Tibial artery (tissue), 4 donors: ENCODE data around the gene OGFR.

ENCODE experiments used
- DNase-seq, 2 donors: peaks; one replicate each; pipeline ENCODE4 v3.0.0-alpha.2; 2019
- H3K27ac ChIP-seq, 2 donors: fragments of 200-600 bp; sonication (generic) in 1 of 2; 1 replicate in 1 of 2; 2 replicates in 1 of 2; pipeline ENCODE4 v1.5.1; 2018 to 2019; ENCODE audit warnings: mild to moderate bottlenecking in 1 of 2
- H3K27me3 ChIP-seq, 2 donors: fragments of 200-600 bp; sonication (generic) in 1 of 2; one replicate each; pipeline versions ENCODE4 v1.5.1 to v1.6.0; 2016 to 2019
- H3K36me3 ChIP-seq, 3 donors: fragments of 200-600 bp; sonication (generic) in 2 of 3; one replicate each; pipeline ENCODE4 v1.5.1; 2016 to 2019; ENCODE audit warnings: mild to moderate bottlenecking in 2 of 3
- H3K4me1 ChIP-seq, 4 donors: fragments of 200-600 bp; sonication (generic) in 2 of 4; 1 replicate in 3 of 4; 2 replicates in 1 of 4; pipeline ENCODE4 v1.5.1; 2016 to 2019
- H3K4me3 ChIP-seq, 2 donors: fragments of 200-600 bp; sonication (generic) in 1 of 2; 1 replicate in 1 of 2; 2 replicates in 1 of 2; pipeline ENCODE4 v1.5.1; 2018 to 2019; ENCODE audit warnings: mild to moderate bottlenecking in 2 of 2
- H3K9me3 ChIP-seq, 3 donors: fragments of 200-600 bp; sonication (generic) in 1 of 3; one replicate each; pipeline ENCODE4 v1.5.1; 2016 to 2019
- intact Hi-C: fragments of 100-400 bp; cut with DNase I; formaldehyde crosslinking; loops from one replicate; pipeline ENCODE4 v1.15.0; 2023; ENCODE audit warnings: low total_unique reads
- TF ChIP-seq, protein P1 (sequence below), 2 experiments: fragments of 200-600 bp in 1 of 2; fragments of 450-650 bp in 1 of 2; IDR thresholded peaks; one replicate each; pipeline ENCODE4 v1.5.1; 2017 to 2019; ENCODE audit warnings: antibody characterized with exemption in 2 of 2, mild to moderate bottlenecking in 1 of 2, moderate library complexity in 1 of 2

Gene OGFR

DNA sequence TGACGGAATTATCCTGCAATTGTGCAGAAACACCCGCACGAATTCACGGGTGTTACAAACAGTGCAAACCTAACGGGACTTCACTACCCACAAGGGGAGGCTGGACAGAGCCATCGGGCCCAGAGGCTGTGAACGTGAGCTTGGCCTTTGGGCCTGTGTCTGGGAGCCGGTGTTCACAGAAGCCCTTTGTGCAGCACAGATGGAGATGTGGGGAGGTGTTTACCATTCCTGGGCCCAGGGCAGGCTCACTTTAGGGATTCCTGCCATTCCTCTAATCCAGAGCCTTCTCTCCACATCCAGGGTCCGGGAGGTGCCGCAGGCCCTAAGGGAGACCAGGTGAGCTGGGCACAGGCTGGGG, 27.2 kb downstream of the OGFR start:
- Histone ChIP-seq H3K36me3 (no peaks in the 10 kb centered on the region), H3K4me1 (peaks cover 0 to 18% (median 0%) of the 10 kb centered on the region in 4 donors), H3K9me3 (no peaks in the 10 kb centered on the region), H3K4me3 (no peak overlapping the region), H3K27ac (no peak overlapping the region), H3K27me3 (peaks cover 0 to 42% of the 10 kb centered on the region in 2 donors)
- intact Hi-C loops: no loop called here
- TF ChIP-seq, protein P1, sequence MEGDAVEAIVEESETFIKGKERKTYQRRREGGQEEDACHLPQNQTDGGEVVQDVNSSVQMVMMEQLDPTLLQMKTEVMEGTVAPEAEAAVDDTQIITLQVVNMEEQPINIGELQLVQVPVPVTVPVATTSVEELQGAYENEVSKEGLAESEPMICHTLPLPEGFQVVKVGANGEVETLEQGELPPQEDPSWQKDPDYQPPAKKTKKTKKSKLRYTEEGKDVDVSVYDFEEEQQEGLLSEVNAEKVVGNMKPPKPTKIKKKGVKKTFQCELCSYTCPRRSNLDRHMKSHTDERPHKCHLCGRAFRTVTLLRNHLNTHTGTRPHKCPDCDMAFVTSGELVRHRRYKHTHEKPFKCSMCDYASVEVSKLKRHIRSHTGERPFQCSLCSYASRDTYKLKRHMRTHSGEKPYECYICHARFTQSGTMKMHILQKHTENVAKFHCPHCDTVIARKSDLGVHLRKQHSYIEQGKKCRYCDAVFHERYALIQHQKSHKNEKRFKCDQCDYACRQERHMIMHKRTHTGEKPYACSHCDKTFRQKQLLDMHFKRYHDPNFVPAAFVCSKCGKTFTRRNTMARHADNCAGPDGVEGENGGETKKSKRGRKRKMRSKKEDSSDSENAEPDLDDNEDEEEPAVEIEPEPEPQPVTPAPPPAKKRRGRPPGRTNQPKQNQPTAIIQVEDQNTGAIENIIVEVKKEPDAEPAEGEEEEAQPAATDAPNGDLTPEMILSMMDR (IDR thresholded peaks at IDR 0.05): no peak
- DNase-seq: no peak

DNA sequence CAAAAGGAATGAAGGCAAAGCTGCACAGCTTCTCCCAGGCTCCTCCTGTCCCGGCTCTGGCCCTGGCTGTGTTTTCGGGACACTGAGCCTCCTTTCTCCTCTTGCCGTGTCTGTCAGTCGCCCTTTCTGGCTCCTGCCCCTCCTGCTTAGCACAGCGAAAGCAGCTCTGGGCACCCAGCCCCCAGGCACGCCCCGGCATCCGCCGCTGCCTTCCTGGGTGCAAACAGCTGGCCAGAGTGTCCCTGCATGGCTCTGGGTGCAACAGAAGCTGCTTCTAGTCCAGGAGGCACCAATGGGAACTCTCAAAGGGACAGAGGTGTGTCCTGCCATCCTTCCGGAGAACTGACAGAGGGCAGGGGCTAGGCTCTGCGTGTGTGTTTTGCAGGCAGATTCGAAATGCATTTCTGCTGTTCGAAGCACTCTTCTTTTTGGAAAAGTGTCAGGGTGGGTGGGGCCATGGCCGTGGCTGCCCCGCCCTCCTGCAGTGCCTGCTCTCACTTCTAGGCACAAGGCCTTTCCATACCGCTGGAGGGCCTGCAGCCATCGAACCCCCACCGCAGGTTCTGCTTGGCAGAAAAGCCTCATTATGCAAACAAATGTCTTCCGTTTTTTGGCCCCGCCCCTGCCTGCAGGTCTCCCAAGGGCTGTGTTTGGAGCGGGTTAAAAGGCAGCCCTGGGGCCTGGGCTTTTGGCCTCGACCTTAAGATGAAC, 27.7 kb downstream of the OGFR start:
- no peak for DNase-seq
- TF ChIP-seq, protein P1 (IDR thresholded peaks at IDR 0.05): no peak
- Histone ChIP-seq H3K4me1 (peaks cover 0 to 18% (median 0%) of the 10 kb centered on the region in 4 donors), H3K4me3 (no peak overlapping the region), H3K36me3 (no peaks in the 10 kb centered on the region), H3K27ac (no peak overlapping the region), H3K27me3 (peaks cover 0 to 42% of the 10 kb centered on the region in 2 donors), H3K9me3 (no peaks in the 10 kb centered on the region)
- intact Hi-C loops: no loop called here

DNA sequence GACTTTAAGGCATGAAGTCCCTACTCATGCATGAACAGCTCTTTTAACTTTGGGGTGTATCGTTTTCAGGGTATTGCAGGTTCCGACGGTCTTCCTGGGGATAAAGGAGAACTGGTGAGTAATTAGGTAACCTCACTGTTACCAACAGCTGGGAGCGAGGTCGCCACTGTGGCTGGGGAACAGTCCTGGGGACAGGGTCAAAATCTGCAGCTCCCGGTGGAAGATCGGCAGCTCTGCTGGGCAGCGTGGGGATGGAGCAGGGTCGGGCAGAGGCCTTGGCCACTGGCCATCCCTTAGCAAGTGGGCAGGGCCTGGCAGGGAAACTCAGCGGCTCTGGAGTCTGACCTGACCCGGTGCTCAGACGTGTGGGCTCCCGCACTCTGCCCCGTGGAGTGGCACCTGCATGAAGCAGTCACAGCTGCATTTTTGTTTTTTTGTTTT, 28.3 kb downstream of the OGFR start:
- Histone ChIP-seq H3K9me3 (no peaks in the 10 kb centered on the region), H3K4me3 (no peak overlapping the region), H3K36me3 (no peaks in the 10 kb centered on the region), H3K27me3 (peaks cover 0 to 40% of the 10 kb centered on the region in 2 donors), H3K27ac (no peak overlapping the region), H3K4me1 (peaks cover 0 to 18% (median 0%) of the 10 kb centered on the region in 4 donors)
- intact Hi-C loops: no loop called here
- DNase-seq: no peak
- TF ChIP-seq, protein P1 (IDR thresholded peaks at IDR 0.05): no peak

DNA sequence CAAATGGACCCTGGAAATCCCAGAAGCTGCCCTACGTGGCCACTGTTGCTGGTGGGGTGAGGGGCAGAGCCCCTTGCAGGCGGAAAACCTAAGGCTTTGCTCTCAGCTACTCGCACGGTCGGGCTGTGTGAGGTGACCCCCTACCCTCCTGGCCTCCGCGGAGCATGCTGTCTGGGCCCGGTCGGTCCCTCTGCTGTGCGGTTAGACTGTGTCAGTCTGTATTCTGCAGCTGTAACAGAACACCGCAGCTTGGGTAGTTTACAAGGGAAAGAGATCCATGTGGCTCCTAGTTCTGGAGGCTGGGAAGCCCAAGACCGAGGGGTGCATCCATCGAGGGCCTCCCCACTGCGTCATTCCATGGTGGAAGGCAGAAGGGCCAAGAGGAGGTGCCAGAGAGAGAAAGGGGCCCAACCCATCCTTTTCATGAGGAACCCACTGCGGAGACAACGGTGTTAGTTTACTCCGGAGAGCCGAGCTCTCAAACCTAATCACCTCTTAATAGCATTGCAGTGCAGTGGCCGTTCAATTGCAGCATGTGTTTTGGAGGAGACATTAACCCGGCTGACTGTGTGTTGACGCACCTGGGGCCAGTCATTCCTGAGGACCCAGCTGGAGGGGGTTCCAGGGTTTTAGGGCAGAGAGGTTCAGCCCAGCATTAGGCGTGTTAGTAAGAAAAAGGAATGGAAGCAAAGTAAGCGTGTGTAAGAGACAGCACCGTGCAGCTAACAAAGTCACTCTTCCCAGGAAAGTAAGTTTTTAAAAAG, 30.5 kb downstream of the OGFR start:
- TF ChIP-seq, protein P1 (IDR thresholded peaks at IDR 0.05): no peak

DNA sequence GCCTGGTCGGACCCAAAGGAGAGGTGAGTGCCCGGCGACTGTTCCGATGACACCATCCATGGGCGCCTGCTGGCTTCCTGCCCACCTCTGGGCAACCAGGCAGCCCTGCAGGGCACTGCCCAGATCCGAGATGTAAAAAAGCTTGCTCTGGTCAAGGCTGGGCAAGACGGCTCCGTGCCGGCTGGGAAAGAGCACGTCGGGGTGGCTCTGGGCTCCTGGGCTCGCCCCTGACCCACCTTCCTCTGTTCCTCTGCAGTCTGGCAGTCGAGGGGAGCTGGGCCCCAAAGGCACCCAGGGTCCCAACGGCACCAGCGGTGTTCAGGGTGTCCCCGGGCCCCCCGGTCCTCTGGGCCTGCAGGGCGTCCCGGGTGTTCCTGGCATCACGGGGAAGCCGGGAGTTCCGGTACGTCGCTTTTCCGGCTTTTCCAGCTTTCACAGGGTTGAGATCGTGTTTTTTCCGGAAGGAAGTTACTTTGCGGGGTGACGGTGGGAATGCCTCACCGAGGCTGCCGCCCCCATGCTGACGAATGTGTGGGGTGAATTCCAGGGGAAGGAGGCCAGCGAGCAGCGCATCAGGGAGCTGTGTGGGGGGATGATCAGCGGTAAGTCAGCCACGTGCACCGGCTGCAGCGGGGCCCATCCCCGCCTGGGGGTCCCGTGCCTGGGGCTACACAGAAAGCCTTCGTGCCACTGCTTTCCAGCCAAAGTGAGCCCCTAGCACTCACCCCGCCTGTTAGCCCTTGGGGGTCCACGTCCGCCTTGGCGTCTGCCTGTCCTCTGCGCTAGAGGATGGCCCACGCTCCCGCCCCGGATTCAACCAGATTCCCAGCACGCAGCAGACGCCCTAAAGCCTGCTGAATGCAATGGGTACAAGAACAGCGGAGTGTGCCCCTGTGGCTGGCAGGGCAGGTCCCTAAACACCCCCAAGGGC, 31.6 kb downstream of the OGFR start:
- no peak overlapping the region for H3K27ac ChIP-seq
- no peaks in the 10 kb centered on the region for H3K36me3 ChIP-seq
- no peaks in the 10 kb centered on the region for H3K9me3 ChIP-seq
- peaks cover 0 to 15% (median 0%) of the 10 kb centered on the region in 4 donors for H3K4me1 ChIP-seq
- TF ChIP-seq, protein P1 (IDR thresholded peaks at IDR 0.05): no peak
- DNase-seq: no peak
- no peak overlapping the region for H3K4me3 ChIP-seq
- H3K27me3 ChIP-seq: peaks cover 0 to 39% of the 10 kb centered on the region in 2 donors
- intact Hi-C loops: no loop called here

More for the DNA sequence above, 30.5 kb downstream of the OGFR start:
- Histone ChIP-seq H3K4me1 (peaks cover 0 to 18% (median 0%) of the 10 kb centered on the region in 4 donors), H3K9me3 (no peaks in the 10 kb centered on the region), H3K36me3 (no peaks in the 10 kb centered on the region), H3K27me3 (peaks cover 0 to 39% of the 10 kb centered on the region in 2 donors), H3K27ac (no peak overlapping the region), H3K4me3 (no peak overlapping the region)
- intact Hi-C loops: no loop called here
- DNase-seq: no peak
